NCI-H1048 (cell line): Measurements from ENCODE around the gene GGA2.
"Not testable (repeated sequence)": the region's sequence is repeated elsewhere in the genome, so short reads cannot be mapped to it uniquely, and the experiment has no call there.

Experiments
- DNase-seq: peaks from one replicate; lab custom pipeline; 2025; lab: John Stamatoyannopoulos, UW

The GGA2 gene, protein sequence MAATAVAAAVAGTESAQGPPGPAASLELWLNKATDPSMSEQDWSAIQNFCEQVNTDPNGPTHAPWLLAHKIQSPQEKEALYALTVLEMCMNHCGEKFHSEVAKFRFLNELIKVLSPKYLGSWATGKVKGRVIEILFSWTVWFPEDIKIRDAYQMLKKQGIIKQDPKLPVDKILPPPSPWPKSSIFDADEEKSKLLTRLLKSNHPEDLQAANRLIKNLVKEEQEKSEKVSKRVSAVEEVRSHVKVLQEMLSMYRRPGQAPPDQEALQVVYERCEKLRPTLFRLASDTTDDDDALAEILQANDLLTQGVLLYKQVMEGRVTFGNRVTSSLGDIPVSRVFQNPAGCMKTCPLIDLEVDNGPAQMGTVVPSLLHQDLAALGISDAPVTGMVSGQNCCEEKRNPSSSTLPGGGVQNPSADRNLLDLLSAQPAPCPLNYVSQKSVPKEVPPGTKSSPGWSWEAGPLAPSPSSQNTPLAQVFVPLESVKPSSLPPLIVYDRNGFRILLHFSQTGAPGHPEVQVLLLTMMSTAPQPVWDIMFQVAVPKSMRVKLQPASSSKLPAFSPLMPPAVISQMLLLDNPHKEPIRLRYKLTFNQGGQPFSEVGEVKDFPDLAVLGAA

DNA sequence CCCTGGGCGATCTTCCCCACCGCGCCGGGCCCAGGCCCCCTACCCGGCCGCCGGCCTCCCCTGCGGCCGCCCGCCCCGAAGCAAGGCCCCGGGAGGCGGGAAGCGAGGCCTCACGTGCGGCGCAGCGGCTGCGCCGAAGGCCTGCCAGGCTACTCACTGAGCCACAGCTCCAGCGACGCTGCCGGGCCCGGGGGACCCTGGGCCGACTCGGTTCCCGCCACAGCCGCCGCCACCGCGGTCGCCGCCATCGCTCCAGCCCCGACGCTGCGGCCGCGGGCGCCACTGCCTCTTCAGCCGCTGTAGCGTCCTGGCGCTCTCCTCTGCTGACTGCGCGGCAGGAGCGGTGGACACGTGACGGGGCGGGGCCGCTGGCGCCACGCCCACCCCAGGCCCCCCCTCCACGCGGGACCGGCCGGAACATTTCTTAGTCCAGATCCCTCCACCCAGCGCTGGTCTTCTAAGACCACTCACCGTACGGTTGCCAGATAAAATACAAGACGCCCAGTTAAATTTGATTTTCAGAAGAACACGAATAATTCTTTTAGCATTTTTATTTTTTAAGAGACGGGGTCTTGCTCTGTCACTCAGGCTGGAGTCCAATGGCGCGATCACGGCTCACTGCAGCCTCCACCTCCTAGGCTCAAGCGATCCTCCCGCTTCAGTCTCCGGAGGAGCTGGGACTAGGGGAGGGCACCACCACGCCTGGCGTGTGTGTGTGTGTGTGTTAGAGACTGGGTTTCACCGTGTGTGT, at the start of gene GGA2:
TSS of gene GGA2 (minus strand) at position 331 of the 751 bp plus-strand sequence. CDS start at position 248, 83 bp downstream.
- peak; percentile 26 for DNase-seq

DNA sequence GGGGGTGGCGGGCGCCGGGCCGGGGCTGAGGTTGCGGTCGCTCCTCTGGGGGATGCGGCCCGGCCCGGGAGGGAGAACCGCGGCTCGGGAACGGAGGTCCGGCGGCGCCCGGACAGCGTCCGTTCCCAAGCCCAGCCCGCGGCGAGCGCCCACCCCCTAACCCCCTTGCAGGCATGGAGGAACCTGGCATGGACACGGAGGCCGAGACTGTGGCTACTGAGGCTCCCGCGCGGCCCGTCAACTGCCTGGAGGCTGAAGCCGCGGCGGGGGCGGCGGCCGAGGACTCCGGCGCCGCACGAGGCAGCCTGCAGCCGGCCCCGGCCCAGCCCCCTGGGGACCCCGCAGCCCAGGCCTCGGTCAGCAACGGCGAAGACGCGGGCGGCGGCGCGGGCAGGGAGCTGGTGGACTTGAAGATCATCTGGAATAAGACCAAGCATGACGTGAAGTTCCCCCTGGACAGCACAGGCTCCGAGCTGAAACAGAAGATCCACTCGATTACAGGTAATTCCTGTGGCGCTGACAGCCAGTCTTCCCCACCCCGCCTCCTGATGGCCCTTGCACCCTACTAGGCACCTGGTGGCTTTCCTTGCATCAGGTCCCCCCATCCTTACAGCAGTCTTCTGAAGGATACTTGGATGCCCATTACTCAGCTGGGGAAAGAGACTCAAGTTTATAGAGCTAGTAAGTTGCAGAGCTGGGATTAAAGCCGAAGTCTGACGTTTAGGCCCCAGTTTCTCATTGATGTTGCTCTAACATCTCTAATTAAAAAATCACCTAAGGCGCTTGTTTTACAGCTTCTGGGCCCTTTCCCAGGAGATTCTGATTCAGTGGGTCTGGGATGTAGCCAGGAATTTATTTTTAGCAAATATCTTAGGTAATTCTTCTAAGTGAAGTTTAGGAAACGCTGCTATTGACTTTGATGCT, 47.7 kb upstream of the GGA2 start:
- no peak for DNase-seq

- peak; percentile 90 for DNase-seq
Observed at GRCh38 chr16:23556881-23557778, 46.8 kb upstream of the GGA2 start, which contains the start of the genes EARS2 and UBFD1. Gene EARS2 (minus strand): TSS chr16:23557350. CDS start chr16:23557343, 7 bp downstream. Gene UBFD1 (plus strand): TSS chr16:23557727. CDS start chr16:23557743, 16 bp downstream.

GRCh38 chr16:23554536-23554935, 44.2 kb upstream of the GGA2 start:
- DNase-seq, result no peak

DNA sequence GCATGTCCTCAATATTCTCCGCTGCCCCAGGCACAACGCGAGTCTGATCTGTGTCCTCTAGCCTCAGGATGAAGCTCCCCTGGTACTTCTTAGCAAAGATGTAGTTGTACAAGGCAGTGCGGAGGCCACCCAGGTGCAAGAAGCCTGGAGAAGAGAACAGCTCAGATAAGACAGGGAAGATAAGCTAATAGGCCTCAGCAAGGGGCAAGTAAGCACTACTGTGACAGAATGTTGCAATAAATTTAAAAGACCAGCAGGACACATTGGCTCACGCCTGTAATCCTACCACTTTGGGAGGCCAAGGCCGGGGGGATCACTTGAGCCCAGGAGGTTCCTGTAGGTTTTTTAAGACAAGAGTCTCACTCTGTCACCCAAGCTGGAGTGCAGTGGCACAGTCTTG, 41.9 kb upstream of the GGA2 start:
- DNase-seq, result no peak

- DNase-seq, result no peak
Observed at GRCh38 chr16:23549938-23550337, 39.6 kb upstream of the GGA2 start.

DNA sequence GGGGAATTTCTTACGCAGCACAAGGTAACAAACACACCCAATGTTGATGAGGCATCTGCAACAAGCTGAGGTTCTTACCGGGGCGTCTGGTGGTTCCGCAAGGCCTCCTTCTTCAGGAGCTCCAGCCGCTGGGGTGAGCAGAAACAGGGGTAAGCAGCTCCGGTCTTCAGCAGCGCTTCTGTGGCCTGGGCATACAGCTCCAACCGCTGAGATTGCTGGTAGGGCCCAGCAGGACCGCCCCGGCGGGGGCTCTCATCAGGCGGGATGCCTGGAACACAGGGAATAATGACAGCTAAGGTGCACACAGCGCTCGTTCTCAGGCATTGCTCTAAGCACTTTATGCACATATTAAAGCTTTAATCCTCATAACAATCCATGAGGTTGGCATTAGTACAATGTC, 34.1 kb upstream of the GGA2 start:
- no peak for DNase-seq

DNA sequence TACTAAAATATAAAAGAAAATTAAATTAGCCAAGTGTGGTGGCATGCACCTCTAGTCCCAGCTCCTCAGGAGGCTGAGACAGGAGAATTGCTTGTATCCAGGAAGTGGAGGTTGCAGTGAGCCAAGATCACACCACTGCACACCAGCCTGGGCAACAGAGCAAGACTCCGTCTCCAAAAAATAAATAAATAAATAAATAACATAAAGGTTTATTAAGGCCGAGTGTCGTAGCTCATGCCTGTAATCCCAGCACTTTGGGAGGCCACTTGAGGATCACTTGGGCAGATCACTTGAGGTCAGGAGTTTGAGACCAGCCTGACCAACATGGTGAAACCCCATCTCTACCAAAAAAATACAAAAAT, 30.5 kb upstream of the GGA2 start:
- not testable (repeated sequence) for DNase-seq

- DNase-seq, result no peak
Observed at GRCh38 chr16:23539984-23540816, 29.9 kb upstream of the GGA2 start.

DNA sequence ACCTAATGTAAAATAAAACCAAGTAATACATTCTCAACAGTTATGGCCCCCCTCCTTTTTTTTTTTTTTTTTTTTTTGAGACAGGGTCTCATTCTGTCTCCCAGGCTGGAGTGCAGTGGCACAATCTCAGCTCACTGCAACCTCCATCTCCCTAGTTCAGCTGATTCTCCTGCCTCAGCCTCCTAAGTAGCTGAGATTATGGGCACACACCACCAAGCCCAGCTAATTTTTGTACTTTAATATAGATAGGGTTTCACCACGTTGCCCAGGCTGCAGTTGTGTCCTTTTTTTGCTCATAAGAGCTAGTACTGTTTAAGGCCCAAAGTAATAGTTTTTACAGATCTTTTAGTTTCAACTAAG, 28.6 kb upstream of the GGA2 start:
- no peak for DNase-seq

- DNase-seq, result no peak
Observed at GRCh38 chr16:23537390-23537789, 27.1 kb upstream of the GGA2 start.

DNA sequence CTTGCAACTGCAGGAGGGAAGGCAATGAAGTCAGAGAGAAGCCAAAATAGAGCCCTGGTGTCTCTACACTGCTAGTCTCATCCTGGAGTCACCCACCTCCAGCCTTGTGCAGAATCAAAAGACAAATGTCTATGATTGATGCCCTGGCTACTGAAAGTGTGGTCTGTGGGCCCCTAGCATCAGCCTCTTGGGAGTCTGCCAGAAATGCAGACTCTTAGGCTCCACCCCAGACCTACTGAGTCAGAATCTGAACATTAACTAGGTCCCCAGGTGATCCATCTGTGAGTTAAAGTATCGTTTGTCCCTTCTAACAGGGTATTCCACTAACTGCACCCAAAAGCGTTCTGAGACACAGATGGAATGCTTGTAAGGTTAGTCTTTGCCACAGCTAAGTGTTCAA, 25.6 kb upstream of the GGA2 start:
- DNase-seq, result no peak

DNA sequence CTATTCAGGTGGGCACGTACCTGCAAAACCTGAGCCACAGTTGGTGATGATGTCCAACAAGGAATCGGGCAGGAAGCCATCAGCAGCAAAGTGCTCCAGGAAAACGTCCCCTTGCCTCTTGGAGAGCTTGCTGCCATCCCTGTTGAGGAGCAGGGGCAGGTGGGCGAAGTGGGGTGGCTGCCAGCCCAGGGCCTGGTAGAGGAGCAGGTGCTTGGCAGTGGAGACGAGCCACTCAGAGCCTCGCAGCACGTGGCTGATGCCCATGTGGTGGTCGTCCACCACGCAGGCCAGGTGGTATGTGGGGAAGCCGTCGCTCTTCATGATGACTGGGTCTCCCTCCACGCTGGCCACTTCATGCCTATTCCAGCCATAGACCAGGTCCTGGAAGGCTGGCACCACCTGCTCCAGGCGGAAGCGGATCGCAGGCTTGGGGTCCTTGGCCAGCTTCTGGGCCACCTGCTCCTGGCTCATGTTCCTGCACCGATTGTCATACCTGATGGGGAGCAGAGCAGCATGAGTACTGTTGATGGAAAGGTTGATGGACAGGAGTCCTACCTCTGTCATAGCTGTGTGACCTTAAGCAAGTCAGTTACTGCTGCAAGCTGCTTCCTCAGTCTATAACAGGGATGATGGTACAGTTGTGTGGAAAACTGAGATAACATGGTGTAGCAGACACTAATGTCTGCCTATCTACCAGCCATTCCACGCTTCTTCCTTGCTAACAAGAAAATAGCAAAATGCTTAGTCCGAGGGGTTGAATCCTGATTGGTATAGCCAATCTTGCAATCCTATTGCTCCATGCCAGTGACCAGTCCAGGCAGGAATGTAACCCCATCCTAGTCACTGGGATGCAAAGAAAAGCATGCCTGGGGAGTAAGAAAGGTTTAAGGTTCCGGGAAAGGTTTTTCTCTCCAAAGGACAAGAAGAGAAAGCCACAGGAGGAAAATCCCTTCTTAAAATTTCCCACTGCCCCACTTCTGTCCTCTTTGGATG, 24.9 kb upstream of the GGA2 start:
- DNase-seq, result no peak

DNA sequence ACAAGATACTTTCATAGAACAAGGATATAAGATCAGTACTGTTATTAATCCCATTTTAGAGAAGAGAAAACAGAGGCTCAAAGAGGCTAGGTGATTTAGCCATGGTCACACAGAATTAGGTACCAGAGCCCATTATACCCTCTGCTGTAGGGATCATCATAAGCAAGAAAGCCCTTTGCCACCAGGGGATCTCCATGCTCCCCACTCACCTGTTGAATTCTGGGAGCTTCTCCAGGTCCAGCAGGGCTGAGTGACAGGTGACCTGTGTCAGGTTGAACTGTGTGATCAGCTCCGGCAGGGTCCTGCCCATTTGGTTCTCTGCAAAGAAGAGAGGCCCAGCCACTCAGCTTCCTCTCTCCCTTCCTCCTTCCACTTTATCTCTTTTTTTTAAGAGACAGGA, 22.2 kb upstream of the GGA2 start:
- no peak for DNase-seq

- no peak for DNase-seq
Observed at GRCh38 chr16:23530062-23530461, 19.8 kb upstream of the GGA2 start.

- no peak for DNase-seq
Observed at GRCh38 chr16:23528644-23529310, 18.5 kb upstream of the GGA2 start.

- no peak for DNase-seq
Observed at GRCh38 chr16:23527961-23528643, 17.8 kb upstream of the GGA2 start.
